Measurements from ENCODE around the gene MXI1.

GRCh38 chr10:110190170-110190569 lies 17.2 kb upstream of the MXI1 start:
- TF ChIP-seq CTCF (conservative IDR thresholded peaks at IDR 0.05) (no peak), EZH2 (IDR thresholded peaks at IDR 0.05; ENCODE audit: low read depth) (no peak)

All from PC-9 (cell line).